Measurements from ENCODE around the gene SEL1L3. TPM values are rescaled to one million over a fixed set of nuclear protein-coding genes. Genes with fewer than 3 reads are reported as not detected.

Gene SEL1L3
- total RNA-seq, 1 donor from 2014 or later = 14.4 TPM

DNA sequence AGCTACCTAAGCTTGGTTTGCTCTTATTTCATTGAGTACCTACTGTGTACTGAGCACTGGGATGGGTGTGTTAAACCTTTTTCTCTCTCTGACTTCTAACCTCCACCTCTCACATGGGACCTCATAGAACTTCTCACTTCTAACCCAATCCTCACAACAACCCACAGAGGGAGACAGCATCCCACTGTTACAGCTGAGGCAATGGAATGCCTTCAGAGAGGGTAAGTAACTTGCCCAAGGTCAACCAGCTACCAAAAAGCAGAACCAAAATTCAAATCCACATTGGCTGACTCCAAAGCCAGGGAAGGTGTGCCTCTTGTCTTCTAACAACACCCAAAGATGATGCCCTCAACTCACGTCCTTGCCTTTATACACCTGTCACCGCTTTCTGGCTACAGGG, 5.4 kb downstream of the SEL1L3 start:
- TF ChIP-seq, protein P1, sequence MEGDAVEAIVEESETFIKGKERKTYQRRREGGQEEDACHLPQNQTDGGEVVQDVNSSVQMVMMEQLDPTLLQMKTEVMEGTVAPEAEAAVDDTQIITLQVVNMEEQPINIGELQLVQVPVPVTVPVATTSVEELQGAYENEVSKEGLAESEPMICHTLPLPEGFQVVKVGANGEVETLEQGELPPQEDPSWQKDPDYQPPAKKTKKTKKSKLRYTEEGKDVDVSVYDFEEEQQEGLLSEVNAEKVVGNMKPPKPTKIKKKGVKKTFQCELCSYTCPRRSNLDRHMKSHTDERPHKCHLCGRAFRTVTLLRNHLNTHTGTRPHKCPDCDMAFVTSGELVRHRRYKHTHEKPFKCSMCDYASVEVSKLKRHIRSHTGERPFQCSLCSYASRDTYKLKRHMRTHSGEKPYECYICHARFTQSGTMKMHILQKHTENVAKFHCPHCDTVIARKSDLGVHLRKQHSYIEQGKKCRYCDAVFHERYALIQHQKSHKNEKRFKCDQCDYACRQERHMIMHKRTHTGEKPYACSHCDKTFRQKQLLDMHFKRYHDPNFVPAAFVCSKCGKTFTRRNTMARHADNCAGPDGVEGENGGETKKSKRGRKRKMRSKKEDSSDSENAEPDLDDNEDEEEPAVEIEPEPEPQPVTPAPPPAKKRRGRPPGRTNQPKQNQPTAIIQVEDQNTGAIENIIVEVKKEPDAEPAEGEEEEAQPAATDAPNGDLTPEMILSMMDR (IDR thresholded peaks at IDR 0.05; ENCODE audit: unreplicated experiment) = no peak
- H3K36me3 Mint-ChIP-seq = no peaks in the 10 kb centered on the region
- H3K27ac Mint-ChIP-seq = no peak overlapping the region
- no peak for DNase-seq (ENCODE audit: low spot score in 2 of 2, unreplicated experiment in 2 of 2)
- H3K4me3 Mint-ChIP-seq = no peak overlapping the region
- peaks cover 14% of the 10 kb centered on the region for H3K27me3 Mint-ChIP-seq (ENCODE audit: low read depth)
- peaks cover 23% of the 10 kb centered on the region for H3K4me1 Mint-ChIP-seq
- H3K9me3 Mint-ChIP-seq = no peaks in the 10 kb centered on the region

DNA sequence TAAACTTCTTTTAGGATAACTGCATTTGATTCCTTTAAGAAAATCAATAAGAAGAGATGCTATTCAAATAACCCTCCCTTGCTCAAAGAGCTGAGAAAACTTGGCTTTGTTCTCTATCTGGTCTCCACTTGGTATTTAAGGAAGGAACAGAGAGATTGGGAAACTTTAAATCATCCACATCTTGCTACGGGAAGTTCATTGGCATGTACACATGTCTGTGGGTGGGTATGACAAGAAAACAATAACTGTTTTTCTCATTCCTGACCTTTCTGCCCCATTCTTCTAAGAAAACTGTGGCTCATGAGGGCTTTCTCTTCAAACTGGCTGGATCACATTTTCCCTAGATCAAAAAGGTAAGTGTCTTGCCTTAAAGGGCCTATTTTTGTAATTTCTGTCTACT, 6.0 kb downstream of the SEL1L3 start:
- Mint-ChIP-seq H3K4me3 (no peak overlapping the region), H3K9me3 (no peaks in the 10 kb centered on the region), H3K36me3 (no peaks in the 10 kb centered on the region), H3K27ac (no peak overlapping the region), H3K27me3 (ENCODE audit: low read depth) (peaks cover 8% of the 10 kb centered on the region), H3K4me1 (peaks cover 18% of the 10 kb centered on the region)
- TF ChIP-seq, protein P1 (IDR thresholded peaks at IDR 0.05; ENCODE audit: unreplicated experiment) = no peak
- no peak for DNase-seq (ENCODE audit: low spot score in 2 of 2, unreplicated experiment in 2 of 2)

DNA sequence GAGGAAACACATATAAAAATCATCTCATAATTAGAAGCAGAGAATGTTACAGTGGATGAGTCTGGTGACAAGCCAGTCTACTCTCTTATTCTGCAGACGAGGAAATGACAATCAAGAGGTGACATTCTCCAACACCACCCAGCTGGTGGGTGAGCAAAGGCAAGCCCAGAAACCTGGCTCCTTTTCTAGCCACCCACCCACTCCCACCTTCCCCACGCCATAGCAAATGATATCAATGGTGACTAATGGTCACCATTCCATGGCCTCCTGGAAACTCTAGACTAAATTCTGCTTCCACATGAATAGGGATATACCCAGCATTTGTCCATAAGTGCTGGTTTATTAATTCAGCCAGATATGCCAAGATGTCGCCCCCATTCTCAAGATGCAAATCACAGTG, 10.7 kb downstream of the SEL1L3 start:
- Mint-ChIP-seq H3K27ac (no peak overlapping the region), H3K4me1 (no peaks in the 10 kb centered on the region), H3K9me3 (peaks cover 8% of the 10 kb centered on the region), H3K4me3 (no peak overlapping the region), H3K27me3 (ENCODE audit: low read depth) (no peaks in the 10 kb centered on the region), H3K36me3 (peaks cover 2% of the 10 kb centered on the region)
- no peak for DNase-seq (ENCODE audit: low spot score in 2 of 2, unreplicated experiment in 2 of 2)
- TF ChIP-seq, protein P1 (IDR thresholded peaks at IDR 0.05; ENCODE audit: unreplicated experiment) = no peak

DNA sequence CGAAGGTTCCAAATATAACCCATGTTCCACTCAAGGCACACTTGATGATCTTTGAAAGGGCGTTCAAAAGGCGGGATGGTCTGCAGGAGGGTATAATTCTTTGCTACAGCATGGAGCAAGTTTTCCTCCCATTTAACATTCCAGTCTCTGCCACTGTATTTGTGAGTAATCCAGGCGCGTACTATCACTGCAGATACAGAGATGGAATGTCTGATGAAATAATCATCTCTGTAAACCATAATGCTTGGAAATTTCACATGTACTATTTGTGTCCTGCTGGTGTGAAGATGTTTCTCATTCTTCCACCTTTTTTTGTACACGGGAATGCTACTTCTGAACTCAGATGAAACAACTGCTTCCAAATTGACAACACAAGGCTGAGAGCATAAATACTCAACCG, 15.5 kb downstream of the SEL1L3 start:
- Mint-ChIP-seq H3K27me3 (ENCODE audit: low read depth) (no peaks in the 10 kb centered on the region), H3K4me3 (no peak overlapping the region), H3K27ac (no peak overlapping the region), H3K4me1 (no peaks in the 10 kb centered on the region), H3K9me3 (peaks cover 8% of the 10 kb centered on the region), H3K36me3 (peaks cover 5% of the 10 kb centered on the region)
- TF ChIP-seq, protein P1 (IDR thresholded peaks at IDR 0.05; ENCODE audit: unreplicated experiment) = no peak
- no peak for DNase-seq (ENCODE audit: low spot score in 2 of 2, unreplicated experiment in 2 of 2)

DNA sequence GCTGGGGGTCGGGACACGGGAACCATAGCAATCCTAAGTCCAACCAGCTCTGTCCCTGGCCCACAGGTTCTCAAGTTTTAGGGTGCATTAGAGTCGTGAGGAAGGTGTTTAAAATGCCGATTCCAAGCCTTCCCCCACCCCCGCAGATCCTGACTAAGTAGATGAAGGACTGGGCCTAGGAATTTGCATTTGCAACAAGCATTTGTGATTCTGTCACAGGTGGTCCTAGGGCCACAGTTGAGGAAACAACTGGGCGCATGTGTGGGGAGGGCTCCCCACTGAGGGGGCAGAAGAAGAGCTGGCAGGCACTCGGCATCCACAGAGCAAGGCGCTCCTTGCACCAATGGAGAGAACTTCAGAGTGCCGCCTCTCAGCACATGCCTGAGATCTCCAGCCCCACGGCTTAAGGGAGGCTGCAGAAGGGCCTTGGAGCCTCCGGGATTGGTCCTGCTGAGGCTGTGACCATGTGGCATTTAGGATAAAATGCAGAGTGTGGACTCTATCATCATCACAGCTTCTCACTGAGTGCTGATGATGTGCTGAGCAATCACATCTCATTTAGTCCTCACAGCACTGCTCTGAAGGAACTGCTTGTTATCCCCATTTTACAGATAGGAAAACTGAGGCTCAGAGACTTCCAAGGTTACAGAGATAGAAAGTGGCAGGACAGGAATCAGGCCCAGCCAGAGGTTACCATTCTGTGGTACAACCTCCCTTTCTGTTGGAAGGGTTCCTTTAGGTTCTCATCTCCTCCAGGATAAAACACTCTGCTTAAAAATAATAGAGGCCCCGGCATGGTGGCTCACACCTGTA, 16.7 kb downstream of the SEL1L3 start:
- DNase-seq (ENCODE audit: low spot score in 2 of 2, unreplicated experiment in 2 of 2) = no peak
- no peaks in the 10 kb centered on the region for H3K4me1 Mint-ChIP-seq
- no peaks in the 10 kb centered on the region for H3K27me3 Mint-ChIP-seq (ENCODE audit: low read depth)
- TF ChIP-seq, protein P1 (IDR thresholded peaks at IDR 0.05; ENCODE audit: unreplicated experiment) = no peak
- no peak overlapping the region for H3K4me3 Mint-ChIP-seq
- H3K27ac Mint-ChIP-seq = no peak overlapping the region
- peaks cover 5% of the 10 kb centered on the region for H3K36me3 Mint-ChIP-seq
- H3K9me3 Mint-ChIP-seq = peaks cover 8% of the 10 kb centered on the region

All from mesothelial cell of epicardium (in vitro differentiated cells).